HepG2 (cell line): ENCODE results near the gene MGST1. TPM values are rescaled to one million over a fixed set of nuclear protein-coding genes. Genes with fewer than 3 reads are reported as not detected.

Experiments used
- ATAC-seq: fragments of 200-7000 bp; cut with Tn5 transposase; 3 replicates; pipeline ENCODE4 v1.9.1; 2020; ENCODE audit warnings: mild to moderate bottlenecking, moderate library complexity
- BruUV-seq: library from RNA; stranded (reverse); fragments of 400-500 nt; replicated peaks from 2 replicates; lab custom pipeline; 2021; lab: Mats Ljungman, UMichigan
- CTCF ChIA-PET: fragments of 300-600 bp; formaldehyde crosslinking; extraction: SDS; loops from one replicate; lab custom pipeline; 2021; ENCODE audit warnings: low total read pairs, inconsistent platforms, low intra/inter-chr PET ratio; lab: Yijun Ruan, JAX
- POLR2A ChIA-PET: fragments of 350-600 bp; sonication (Branson Sonifier 250); formaldehyde crosslinking; loops from one replicate; lab custom pipeline; 2020; ENCODE audit warnings: antibody characterized with exemption, inconsistent platforms; lab: Yijun Ruan, JAX
- DNase-seq: peaks from one replicate; pipeline ENCODE4 v3.0.0-alpha.2; 2015; ENCODE audit warnings: low spot score
- FAIRE-seq: peaks from 3 replicates; lab custom pipeline; 2011; peaks lifted over from hg19 to GRCh38; lab: Jason Lieb, UNC
- H2AFZ ChIP-seq: one replicate; pipeline ENCODE4 v1.6.1; 2011; ENCODE audit warnings: low read length, inconsistent platforms
- H3K27ac ChIP-seq: fragments of 300-600 bp; 3 replicates; pipeline ENCODE4 v1.8.0; 2011; ENCODE audit warnings: mixed run types, mild to moderate bottlenecking, mixed read lengths, low read length, inconsistent platforms; ENCODE audit not compliant: insufficient read depth; ENCODE audit errors: extremely low read length
- H3K27me3 ChIP-seq, 2 experiments: fragments of 200-600 bp in 1 of 2; 2 replicates in 1 of 2; 3 replicates in 1 of 2; pipeline versions ENCODE4 v1.6.0 to v1.8.0; 2011; ENCODE audit warnings: low read length in 2 of 2, mild to moderate bottlenecking in 2 of 2, moderate library complexity in 2 of 2, inconsistent platforms in 1 of 2; ENCODE audit not compliant: insufficient read depth in 2 of 2, control insufficient read depth in 1 of 2
- H3K36me3 ChIP-seq, 2 experiments: fragments of 200-600 bp in 1 of 2; replicated peaks in 1 of 2; 2 replicates in 1 of 2; 3 replicates in 1 of 2; pipeline versions ENCODE4 v1.5.1 to v1.8.0; 2011; ENCODE audit warnings: low read length in 2 of 2, inconsistent platforms in 1 of 2; ENCODE audit not compliant: insufficient read depth in 2 of 2, control insufficient read depth in 1 of 2
- H3K4me1 ChIP-seq: 2 replicates; pipeline ENCODE4 v1.5.1; 2012; ENCODE audit warnings: low read length, inconsistent platforms; ENCODE audit not compliant: insufficient read depth
- H3K4me2 ChIP-seq: 2 replicates; pipeline ENCODE4 v1.6.0; 2011; ENCODE audit warnings: low read depth, low read length, inconsistent platforms
- H3K4me3 ChIP-seq, 3 experiments: fragments of 200-600 bp in 1 of 3; sonication (generic), shearing (Covaris generic) in 1 of 3; replicated peaks in 1 of 3; 2 replicates each; pipeline ENCODE4 v1.5.1; 2011 to 2016; ENCODE audit warnings: low read length in 3 of 3, inconsistent platforms in 2 of 3, low read depth in 2 of 3, mild to moderate bottlenecking in 2 of 3, control low read depth in 1 of 3, mixed read lengths in 1 of 3; ENCODE audit not compliant: insufficient read depth in 1 of 3
- H3K79me2 ChIP-seq: one replicate; pipeline ENCODE4 v1.6.1; 2011; ENCODE audit warnings: low read length, inconsistent platforms; ENCODE audit not compliant: insufficient read depth
- H3K9ac ChIP-seq: 2 replicates; pipeline ENCODE4 v1.6.0; 2011; ENCODE audit warnings: mild to moderate bottlenecking, low read depth, low read length, inconsistent platforms; ENCODE audit not compliant: insufficient read depth
- H3K9me3 ChIP-seq: 2 replicates; pipeline ENCODE4 v1.5.1; 2012; ENCODE audit warnings: mild to moderate bottlenecking, low read length
- H4K20me1 ChIP-seq: 2 replicates; pipeline ENCODE4 v1.6.0; 2011; ENCODE audit warnings: inconsistent platforms, mild to moderate bottlenecking, low read length, moderate library complexity; ENCODE audit not compliant: insufficient read depth
- ATF7-NPFF ChIP-seq: sonication (generic); formaldehyde crosslinking; IDR thresholded peaks from 2 replicates; pipeline ENCODE4 v1.8.1; 2023; ENCODE audit warnings: mild to moderate bottlenecking, low read depth, missing genetic modification reagents, moderate library complexity
- CAMTA2 ChIP-seq: sonication (generic); formaldehyde crosslinking; IDR thresholded peaks from 2 replicates; pipeline ENCODE4 v1.4.0; 2020; ENCODE audit warnings: mild to moderate bottlenecking, missing genetic modification reagents, borderline replicate concordance
- DR1 ChIP-seq: sonication (generic); formaldehyde crosslinking; IDR thresholded peaks from 2 replicates; pipeline ENCODE4 v1.8.0; 2021; ENCODE audit warnings: mild to moderate bottlenecking, missing genetic modification reagents, inconsistent platforms
- EHMT2 ChIP-seq: fragments of 200-600 bp; sonication (generic); IDR thresholded peaks from 2 replicates; pipeline ENCODE4 v1.7.0; 2017; ENCODE audit warnings: antibody characterized with exemption, low read depth, low read length, borderline replicate concordance
- ELF3 ChIP-seq: IDR thresholded peaks from 2 replicates; pipeline ENCODE4 v1.6.1; 2016; ENCODE audit warnings: missing genetic modification reagents, missing compliant biosample characterization
- GZF1 ChIP-seq: sonication (generic); formaldehyde crosslinking; IDR thresholded peaks from 2 replicates; pipeline ENCODE4 v1.5.1; 2020; ENCODE audit warnings: mild to moderate bottlenecking, missing genetic modification reagents
- PHB2 ChIP-seq: fragments of 450-650 bp; IDR thresholded peaks from 2 replicates; pipeline ENCODE4 v1.6.1; 2018; ENCODE audit not compliant: partially characterized antibody
- SOX6 ChIP-seq, 2 experiments: fragments of 450-650 bp in 1 of 2; sonication (generic) in 1 of 2; formaldehyde crosslinking in 1 of 2; IDR thresholded peaks; 2 replicates each; pipeline versions ENCODE4 v1.4.0 to v1.6.1; 2017 to 2020; ENCODE audit warnings: antibody characterized with exemption in 1 of 2, mild to moderate bottlenecking in 1 of 2, missing genetic modification reagents in 1 of 2
- TBX2 ChIP-seq: sonication (generic); formaldehyde crosslinking; IDR thresholded peaks from 2 replicates; pipeline ENCODE4 v1.5.0; 2020; ENCODE audit warnings: missing genetic modification reagents, mild to moderate bottlenecking, borderline replicate concordance
- ZNF326 ChIP-seq: sonication (generic); formaldehyde crosslinking; IDR thresholded peaks from 2 replicates; pipeline ENCODE4 v1.4.0; 2020; ENCODE audit warnings: missing genetic modification reagents, borderline replicate concordance
- ZNF446 ChIP-seq: sonication (generic); formaldehyde crosslinking; IDR thresholded peaks from 2 replicates; pipeline ENCODE4 v1.5.0; 2020; ENCODE audit warnings: mild to moderate bottlenecking, missing genetic modification reagents
- ZSCAN25 ChIP-seq: sonication (generic); formaldehyde crosslinking; IDR thresholded peaks from 2 replicates; pipeline ENCODE4 v1.8.0; 2022; ENCODE audit warnings: mild to moderate bottlenecking, missing genetic modification reagents
- WGBS: methylation state at CpG from one replicate; pipeline ENCODE4 v1.1.6; 2017; ENCODE audit warnings: low lambda C conversion rate; 5-methylcytosine and 5-hydroxymethylcytosine counted together
- in situ Hi-C: cut with HindIII; loops from 2 replicates; pipeline ENCODE4 v1.10.0; 2017; ENCODE audit warnings: low pct_unique_long_range_greater_than_20kb; ENCODE audit not compliant: extremely low pct_ligation_motif_present
- intact Hi-C: fragments of 100-400 bp; cut with micrococcal nuclease; formaldehyde crosslinking; loops from one replicate; pipeline ENCODE4 v1.10.0; 2022; ENCODE audit not compliant: unreplicated experiment
- polyA plus RNA-seq, 8 experiments: library from polyadenylated mRNA; depleted of rRNA in 3 of 8; stranded (reverse) in 7 of 8; unstranded in 1 of 8; fragments of >200 nt; fragmentation: Illumina TruSeq in 4 of 8; extraction: Trizol in 4 of 8; gene quantifications; 2 replicates each; pipeline versions ENCODE4 v1.2.1 to v1.2.3, GENCODE V29; 2011 to 2016; ENCODE audit warnings: low read depth in 4 of 8, missing spikeins in 1 of 8, mixed read lengths in 1 of 8; ENCODE audit not compliant: insufficient read depth in 1 of 8
- total RNA-seq, 5 experiments: library from RNA; depleted of rRNA; stranded (reverse); fragments of >200 nt; fragmentation: Illumina TruSeq; extraction: Trizol; gene quantifications; 2 replicates each; pipeline ENCODE4 v1.2.3, GENCODE V29; 2016; ENCODE audit warnings: low read depth in 1 of 5
- TF ChIP-seq, protein P1 (sequence below): IDR thresholded peaks from 2 replicates; pipeline ENCODE4 v1.6.1; 2016; ENCODE audit warnings: missing biosample characterization, missing genetic modification reagents, low read depth
- TF ChIP-seq, protein P2 (sequence below): sonication (generic); formaldehyde crosslinking; IDR thresholded peaks from 2 replicates; pipeline ENCODE4 v1.4.0; 2020; ENCODE audit warnings: missing genetic modification reagents

MGST1 gene
- total and polyA plus RNA-seq, 2 of the 13 experiments (the other 11 are each of a cell fraction or from before 2014, with no cell fraction given): 119 to 152 TPM

DNA sequence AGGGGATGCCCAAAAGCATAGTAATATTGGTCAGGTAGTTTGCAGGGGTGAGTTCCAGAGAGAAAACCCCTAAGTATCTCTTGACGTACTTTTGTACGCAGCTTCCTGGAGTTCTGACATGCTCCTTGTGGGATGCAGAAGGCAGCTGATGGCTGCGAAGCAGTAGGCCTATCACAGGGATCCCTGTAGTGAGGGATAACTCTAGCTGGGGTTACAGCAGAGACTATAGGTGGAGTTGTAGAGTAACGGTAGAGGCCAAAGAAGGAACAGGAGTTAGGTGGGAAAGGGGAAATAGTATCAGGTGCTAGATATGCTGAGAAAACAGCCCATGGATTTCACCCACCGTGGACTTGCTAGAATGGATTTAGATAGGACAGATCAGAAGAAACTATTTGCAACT is 37.3 kb downstream of the MGST1 start:
- H3K4me2 ChIP-seq: no peak overlapping the region
- H3K9ac ChIP-seq: no peak overlapping the region
- no peaks in the 10 kb centered on the region for H3K9me3 ChIP-seq
- no peaks in the 10 kb centered on the region for H3K36me3 ChIP-seq
- no peak for ATAC-seq
- 89% methylated on average over 5 of the region's 5 CpGs for WGBS
- intact Hi-C loops: loop anchor here (5.0 kb wide), 1 partner anchor 1258 kb away; no protein-coding TSS in a partner anchor
- no TSS peak for BruUV-seq
- H3K27ac ChIP-seq: no peak overlapping the region
- H3K4me1 ChIP-seq: peaks cover 17% of the 10 kb centered on the region
- POLR2A ChIA-PET: no interaction called here
- no peak for TF ChIP-seq TBX2 (CRISPR knock-in tag)
- no peak for TF ChIP-seq CAMTA2 (CRISPR knock-in tag)
- no peak for TF ChIP-seq GZF1 (CRISPR knock-in tag)
- TF ChIP-seq ZNF446 (CRISPR knock-in tag): no peak
- TF ChIP-seq DR1: no peak
- no peak for TF ChIP-seq EHMT2
- TF ChIP-seq PHB2: no peak
- TF ChIP-seq ATF7-NPFF: no peak
- no peak for TF ChIP-seq ZNF326 (CRISPR knock-in tag)
- no peak for TF ChIP-seq ELF3 (CRISPR knock-in tag)
- TF ChIP-seq, protein P1, sequence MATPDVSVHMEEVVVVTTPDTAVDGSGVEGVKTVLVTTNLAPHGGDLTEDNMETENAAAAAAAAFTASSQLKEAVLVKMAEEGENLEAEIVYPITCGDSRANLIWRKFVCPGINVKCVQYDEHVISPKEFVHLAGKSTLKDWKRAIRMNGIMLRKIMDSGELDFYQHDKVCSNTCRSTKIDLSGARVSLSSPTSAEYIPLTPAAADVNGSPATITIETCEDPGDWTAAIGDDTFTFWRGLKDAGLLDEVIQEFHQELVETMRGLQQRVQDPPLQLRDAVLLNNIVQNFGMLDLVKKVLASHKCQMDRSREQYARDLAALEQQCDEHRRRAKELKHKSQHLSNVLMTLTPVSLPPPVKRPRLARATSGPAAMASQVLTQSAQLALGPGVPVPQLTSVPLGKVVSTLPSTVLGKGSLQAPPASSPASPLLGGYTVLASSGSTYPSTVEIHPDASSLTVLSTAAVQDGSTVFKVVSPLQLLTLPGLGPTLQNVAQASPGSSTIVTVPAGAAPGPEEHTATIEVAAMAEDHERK (CRISPR knock-in tag): no peak
- TF ChIP-seq SOX6 (IDR thresholded peaks at IDR 0.05): no peak
- TF ChIP-seq SOX6 (CRISPR knock-in tag; IDR thresholded peaks at IDR 0.05): no peak
- TF ChIP-seq, protein P2, sequence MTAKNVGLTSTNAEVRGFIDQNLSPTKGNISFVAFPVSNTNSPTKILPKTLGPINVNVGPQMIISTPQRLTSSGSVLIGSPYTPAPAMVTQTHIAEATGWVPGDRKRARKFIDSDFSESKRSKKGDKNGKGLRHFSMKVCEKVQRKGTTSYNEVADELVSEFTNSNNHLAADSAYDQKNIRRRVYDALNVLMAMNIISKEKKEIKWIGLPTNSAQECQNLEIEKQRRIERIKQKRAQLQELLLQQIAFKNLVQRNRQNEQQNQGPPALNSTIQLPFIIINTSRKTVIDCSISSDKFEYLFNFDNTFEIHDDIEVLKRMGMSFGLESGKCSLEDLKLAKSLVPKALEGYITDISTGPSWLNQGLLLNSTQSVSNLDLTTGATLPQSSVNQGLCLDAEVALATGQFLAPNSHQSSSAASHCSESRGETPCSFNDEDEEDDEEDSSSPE (CRISPR knock-in tag): no peak
- no peak for TF ChIP-seq ZSCAN25
- TF ChIP-seq, all 625 proteins: peak for 0
- CTCF ChIA-PET: no interaction called here
- H3K79me2 ChIP-seq: no peaks in the 10 kb centered on the region
- H3K27me3 ChIP-seq: no peaks in the 10 kb centered on the region
- no peak for FAIRE-seq
- H4K20me1 ChIP-seq: no peaks in the 10 kb centered on the region
- no peak overlapping the region for H2AFZ ChIP-seq
- no peak for DNase-seq
- no peak overlapping the region for H3K4me3 ChIP-seq
- in situ Hi-C loops: loop anchor here (25.0 kb wide), 1 partner anchor 1253 kb away; no protein-coding TSS in a partner anchor
